A673 (cell line): Measurements from ENCODE around the gene VAV2.

ENCODE experiments used
- CTCF ChIP-seq: fragments of 300-800, 200-600 bp; sonication (generic); conservative IDR thresholded peaks from 2 replicates; pipeline ENCODE4 v1.5.1; 2017; ENCODE audit warnings: low read depth, mild to moderate bottlenecking, antibody characterized with exemption, low read length, moderate library complexity, mixed read lengths
- EZH2 ChIP-seq: fragments of 200-600 bp; sonication (generic); IDR thresholded peaks from 2 replicates; pipeline ENCODE4 v1.6.1; 2017; ENCODE audit warnings: borderline replicate concordance, low read depth, mild to moderate bottlenecking, mixed read lengths, antibody characterized with exemption, low read length; ENCODE audit not compliant: poor library complexity, severe bottlenecking

GRCh38 chr9:133917375-133917774 lies 74.7 kb downstream of the VAV2 start:
- TF ChIP-seq CTCF (no peak), EZH2 (no peak)
